GM21723 (cell line): Measurements from ENCODE around the gene RBM20.
A peak's percentile ranks its signal among the peaks of the same experiment; 100 is the strongest.
"Not testable (repeated sequence)": the region's sequence is repeated elsewhere in the genome, so short reads cannot be mapped to it uniquely, and the experiment has no call there.

Experiments
- ATAC-seq: cut with Tn5 transposase; IDR thresholded peaks from one replicate; pipeline ENCODE4 v1.9.1; 2021; ENCODE audit warnings: mild to moderate bottlenecking, moderate library complexity; ENCODE audit not compliant: unreplicated experiment

The RBM20 gene

DNA sequence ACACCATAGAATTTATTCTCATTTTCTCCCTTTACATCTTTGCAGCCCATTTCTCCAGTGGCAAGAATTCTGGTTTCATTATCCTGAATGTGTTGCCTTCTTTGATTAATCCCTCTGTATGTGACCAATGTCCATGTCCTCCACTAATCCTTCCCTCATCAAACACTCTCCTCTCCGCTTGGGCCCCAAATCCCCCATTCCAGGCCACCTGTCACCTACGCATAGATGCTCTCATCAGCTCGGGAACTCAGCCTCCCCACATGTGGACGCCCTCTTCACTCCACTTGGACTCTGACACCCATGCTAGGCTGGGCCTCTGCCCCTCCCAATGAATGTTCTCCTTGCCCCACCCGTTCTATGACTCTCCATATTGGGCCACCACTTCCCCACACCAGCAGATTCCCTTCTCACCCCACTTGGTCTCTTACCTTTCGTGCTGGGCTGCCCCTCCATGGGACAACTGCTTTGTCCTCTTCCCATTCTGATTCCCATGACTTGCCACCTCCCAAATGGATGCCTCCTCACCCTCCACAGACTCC is 18.7 kb upstream of the RBM20 start:
- no peak for ATAC-seq

DNA sequence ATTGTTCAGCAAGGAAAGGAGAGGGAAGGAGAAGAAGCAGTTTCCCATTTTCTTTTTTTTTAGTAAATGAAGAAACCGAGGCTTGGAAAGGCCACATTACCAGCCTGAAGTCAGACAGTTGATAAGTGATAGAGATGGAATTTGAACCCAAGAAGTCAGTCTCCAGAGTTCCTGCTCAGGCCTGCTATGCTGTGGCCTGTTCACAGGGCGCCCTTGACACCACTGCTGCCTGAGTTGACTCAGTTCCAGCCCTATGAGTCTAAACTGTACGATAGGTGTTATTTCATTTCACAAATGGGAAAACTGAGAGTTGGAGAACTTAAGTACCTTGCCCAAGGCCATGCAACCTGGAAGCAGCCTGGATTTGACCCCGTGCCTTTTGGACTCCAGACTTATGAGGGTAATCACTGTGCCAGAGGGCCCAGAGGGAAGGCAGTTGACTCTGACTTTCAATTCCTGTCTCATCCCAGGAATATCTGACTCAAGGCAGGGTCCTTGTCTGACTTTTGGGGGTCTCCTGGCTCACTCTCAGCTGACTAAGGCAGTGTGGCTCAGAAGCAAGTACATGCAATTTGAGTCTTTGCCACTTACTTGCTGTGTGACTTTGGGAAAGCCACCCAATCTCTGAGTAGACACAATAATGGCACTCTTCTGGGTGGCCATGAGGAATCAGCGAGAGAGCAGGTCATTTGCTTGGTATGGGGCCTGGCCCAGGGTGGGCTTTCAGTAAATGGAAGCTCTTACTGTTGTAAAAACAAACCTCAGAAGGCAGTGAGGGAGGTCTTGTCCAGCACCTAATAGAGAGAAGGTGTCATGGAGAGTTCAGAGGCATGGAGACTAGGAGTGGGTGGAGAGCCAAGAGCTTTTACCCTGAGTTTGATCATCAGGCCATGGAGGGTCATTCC is 17.9 kb upstream of the RBM20 start:
- no peak for ATAC-seq

DNA sequence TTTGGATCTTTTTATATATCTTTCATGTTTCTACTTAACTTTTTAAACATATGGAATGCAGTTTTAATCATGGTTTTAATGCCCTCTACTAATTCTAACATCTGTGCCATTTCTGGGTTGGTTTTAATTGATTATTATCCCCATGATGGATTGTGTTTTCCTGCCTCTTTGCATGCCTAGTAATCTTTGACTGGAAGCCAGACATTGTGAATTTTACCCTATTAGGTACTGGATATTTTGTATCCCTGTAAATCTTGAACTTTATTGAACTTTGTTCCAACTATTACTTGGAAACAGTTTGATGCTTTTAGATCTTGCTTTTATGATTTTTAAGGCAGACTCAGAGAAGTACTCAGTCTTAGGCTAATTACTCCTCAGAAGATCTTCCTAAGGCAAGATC is 16.0 kb upstream of the RBM20 start:
- ATAC-seq, result no peak

DNA sequence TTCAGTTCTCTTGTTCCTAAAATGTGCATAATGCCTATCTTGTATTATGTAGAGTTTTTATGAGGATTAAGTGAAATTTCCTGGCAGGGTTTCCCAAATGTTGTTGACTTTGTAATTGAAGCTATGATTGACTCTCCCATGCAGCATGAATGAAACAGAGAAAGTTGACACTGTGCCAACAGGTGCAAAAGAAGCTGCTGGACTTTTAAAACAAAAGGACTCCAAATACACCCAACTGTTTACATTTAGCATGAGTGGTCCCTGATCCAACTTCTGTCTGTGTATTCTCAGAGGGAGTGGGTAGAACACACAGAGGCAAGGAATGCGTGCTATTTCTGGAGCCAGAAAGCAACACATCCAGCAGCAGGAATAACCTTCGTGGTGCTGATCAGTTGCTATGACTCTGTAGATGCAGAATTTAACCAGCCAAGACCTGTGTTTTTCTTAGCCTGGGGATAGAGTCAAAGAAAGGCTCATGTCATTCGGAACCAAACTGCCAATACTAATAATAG is 14.4 kb upstream of the RBM20 start:
- no peak for ATAC-seq

DNA sequence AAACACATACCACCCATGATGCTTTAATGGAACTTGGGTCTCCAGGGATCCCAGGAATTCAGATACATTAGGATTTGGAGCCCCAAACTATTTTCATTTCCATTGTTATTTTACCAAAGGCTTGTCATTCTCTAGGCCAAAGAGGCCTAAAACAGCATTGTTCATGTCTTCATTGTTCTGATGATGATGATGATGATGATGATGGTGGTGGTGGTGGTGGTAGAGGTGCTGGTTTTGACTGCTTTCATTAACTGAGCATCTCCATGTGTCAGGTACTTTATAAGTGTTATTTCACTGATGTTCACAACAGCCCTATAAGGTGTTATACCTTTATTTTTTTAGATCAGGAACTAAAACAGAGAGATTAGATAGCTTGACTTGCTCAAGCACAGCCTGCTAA is 12.2 kb upstream of the RBM20 start:
- no peak for ATAC-seq

DNA sequence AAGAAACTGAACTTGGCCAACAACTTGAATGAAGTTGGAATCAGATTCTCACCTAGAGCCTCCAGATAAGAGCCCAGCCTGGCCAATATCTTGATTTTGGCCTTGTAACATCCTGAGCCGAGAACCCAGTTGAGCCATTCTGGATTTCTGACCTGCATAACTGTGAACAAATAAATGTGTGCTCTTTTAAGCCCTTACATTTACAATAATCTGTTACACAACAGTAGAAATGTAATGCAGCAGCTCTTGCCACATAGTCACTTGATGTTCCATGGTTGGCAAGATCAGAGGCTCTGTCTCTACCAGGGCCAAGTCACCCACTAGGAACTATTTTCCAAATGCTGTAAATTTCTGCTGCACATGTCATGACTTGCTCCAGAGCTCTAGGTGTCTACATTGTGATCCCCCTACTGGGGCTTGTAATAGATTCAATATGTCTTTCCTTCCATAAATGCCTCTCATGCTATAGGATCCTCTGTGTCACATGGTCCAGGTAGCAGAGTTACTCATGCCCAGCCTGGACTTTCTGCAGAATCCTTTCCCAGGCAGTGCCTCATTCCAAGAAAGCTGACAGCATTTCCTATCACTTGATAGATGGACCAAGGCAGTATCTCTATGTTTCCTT is 11.4 kb upstream of the RBM20 start:
- ATAC-seq, result no peak

DNA sequence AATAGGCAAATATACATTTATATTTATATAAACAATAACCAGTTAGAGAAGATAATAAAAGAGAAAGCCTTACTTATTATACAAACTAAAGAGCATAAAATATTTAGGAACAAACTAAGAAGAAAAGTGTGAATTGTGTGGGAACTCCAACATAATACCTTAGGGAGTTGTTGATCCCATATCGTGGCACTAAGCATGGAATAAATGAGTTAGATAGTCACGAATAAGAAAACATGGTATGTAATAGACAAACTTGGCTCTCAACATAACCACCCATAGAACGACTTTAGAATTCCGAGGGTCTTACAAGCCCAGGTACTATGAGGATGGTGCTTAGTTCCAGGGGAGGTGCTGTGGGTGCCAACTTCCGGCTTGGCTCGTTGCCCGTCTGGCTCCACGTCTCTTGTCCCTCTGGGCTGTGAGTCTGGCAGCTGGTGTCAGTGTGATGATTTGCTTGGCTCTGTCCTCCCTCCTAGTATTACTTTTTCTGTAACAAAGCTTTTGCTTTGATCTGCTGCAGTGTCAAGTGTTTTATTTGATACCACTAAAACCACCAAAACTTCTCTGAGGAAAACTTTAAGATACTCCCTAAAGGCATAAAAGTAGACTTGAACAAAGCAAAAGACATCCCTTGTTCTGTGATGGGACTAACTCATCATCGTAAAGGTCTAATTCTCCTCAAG is 9.5 kb upstream of the RBM20 start:
- no peak for ATAC-seq

DNA sequence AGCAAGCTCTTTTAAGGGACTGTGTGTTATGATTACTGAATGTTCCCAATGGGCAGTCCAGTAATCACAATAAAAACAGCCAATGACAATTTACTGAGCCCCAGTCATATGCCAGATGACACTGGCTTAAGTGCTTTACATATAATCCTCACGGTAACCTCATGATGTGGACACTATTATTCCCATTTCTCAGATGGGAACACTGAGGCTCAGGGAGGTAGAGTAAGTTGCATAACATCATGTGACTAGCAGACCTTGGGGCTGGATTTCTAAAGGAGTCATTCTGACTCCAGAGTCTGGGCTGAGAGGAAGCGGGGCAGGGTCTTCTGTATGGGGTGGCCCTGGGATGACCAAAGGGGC is 7.6 kb upstream of the RBM20 start:
- no peak for ATAC-seq

DNA sequence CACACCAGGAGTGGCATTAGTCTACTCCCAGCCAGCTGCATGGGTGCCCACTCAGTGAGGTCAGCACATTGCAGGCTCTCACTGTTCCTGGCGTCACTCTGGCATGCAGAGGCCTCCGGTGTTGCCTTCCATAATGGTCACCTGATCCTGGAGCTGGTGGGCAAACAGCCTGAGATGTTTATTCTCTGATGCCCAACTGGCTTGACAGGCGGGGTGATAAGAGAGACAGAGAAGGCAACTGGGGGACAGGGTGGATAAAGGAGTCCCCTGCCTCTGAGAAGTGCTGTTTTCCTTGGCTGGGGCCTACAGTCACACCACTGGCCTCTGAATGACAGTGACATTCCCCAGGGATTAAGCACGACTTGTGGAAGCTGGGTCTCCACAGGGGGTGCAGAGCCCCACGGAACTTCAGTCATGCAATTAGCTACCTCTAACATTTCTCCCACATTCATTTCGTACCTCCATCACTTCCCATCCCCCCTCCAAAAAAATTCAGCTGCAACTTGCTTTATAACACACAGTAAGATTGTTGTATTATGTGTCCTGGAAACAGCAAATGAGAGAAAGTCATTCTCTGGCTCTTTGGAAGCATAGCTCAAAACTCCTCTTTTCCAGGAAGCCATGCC is 7.1 kb upstream of the RBM20 start:
- no peak for ATAC-seq

DNA sequence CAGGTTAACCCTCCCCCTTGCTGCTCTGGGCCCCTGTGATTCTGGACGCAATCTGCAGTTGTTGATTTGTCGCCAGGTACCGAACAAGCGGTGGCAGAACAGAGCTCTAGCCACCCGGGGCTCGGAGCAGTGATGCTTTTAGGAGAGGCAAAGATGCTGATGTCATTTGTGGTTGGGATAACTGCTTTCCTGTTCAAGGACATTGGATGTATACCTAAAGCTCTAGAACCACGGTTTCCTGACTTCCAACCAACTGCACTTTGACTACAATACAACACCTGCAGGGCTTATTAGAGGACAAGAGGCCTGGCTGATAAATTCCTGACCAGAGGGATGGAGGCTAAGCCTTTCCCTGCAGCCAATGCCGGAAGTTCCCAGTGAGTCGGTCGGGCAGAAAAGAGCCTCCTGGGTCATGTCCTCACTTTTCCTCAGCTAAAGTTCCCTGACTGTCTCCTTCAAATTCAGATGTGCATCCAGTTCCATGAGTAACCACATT is 6.5 kb upstream of the RBM20 start:
- ATAC-seq, result no peak

DNA sequence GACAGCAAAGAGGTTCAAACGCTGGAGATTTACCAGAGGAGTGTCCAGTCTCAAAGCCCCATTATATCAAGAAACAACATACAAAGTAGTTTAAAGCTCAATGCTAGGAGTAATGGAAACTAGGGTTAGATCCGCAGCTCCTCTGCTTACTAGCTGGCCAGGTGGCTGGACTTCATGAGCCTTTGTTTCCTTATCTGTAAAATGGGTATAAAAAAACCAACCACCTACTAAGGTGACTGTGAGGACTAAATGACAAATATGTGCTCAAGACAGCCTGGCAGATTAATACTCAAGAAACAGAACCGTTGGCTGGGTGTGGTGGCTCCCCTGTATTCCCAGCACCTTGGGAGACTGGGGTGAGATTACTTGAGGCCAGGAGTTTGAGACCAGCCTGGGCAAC is 5.8 kb upstream of the RBM20 start:
- ATAC-seq, result no peak

DNA sequence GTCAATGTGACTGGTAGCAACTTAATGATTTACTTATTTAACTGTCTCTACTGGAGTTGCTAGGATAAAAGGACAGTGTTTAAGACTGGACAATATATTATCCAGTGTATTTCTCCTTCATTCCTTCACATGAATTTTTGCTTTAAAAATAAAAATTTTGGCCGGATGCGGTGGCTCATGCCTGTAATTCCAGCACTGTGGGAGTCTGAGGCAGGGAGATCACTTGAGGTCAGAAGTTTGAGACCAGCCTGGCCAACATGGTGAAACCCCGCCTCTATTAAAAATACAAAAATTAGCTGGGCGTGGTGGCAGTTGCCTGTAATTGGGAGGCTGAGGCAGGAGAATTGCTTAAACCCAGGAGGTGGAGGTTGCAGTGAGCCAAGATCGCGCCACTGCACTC is 5.1 kb upstream of the RBM20 start:
- not testable (repeated sequence) for ATAC-seq

DNA sequence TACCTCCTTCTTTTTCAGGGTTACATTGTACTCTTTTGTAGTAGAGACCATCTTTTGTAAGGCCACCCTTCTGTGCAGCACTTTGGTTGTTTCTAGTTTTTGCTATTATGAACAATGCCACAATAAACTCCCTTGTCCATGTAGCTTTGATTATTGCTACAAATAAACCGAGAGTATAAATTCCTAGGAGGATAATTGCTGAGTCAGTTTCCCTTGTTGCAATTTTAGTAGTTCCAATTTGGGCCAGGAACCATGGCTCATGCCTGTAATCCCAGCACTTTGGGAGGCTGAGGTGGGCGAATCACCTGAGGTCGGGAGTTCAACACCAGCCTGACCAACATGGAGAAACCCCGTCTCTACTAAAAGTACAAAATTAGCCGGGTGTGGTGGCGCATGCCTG is 4.3 kb upstream of the RBM20 start:
- ATAC-seq, result not testable (repeated sequence)

DNA sequence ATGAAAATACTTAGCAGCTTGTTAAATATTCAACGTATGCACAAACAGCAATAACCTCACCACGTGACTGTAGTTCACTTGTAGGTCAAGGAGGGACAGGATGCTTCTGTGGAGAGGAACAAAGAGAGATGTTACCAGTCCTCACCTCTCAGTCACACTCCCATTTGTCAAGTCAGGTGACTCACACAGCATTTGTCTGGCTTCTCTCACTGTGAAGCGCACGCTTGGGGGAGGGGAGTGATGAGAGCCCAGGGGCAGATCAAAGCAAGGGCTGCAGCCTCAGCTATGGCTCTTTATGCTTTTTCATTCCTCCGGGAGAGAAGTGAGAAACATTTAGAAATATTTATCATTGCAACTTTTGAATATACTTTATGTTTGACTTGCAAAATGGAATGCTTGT is 2.9 kb upstream of the RBM20 start:
- peak; percentile 48 for ATAC-seq

DNA sequence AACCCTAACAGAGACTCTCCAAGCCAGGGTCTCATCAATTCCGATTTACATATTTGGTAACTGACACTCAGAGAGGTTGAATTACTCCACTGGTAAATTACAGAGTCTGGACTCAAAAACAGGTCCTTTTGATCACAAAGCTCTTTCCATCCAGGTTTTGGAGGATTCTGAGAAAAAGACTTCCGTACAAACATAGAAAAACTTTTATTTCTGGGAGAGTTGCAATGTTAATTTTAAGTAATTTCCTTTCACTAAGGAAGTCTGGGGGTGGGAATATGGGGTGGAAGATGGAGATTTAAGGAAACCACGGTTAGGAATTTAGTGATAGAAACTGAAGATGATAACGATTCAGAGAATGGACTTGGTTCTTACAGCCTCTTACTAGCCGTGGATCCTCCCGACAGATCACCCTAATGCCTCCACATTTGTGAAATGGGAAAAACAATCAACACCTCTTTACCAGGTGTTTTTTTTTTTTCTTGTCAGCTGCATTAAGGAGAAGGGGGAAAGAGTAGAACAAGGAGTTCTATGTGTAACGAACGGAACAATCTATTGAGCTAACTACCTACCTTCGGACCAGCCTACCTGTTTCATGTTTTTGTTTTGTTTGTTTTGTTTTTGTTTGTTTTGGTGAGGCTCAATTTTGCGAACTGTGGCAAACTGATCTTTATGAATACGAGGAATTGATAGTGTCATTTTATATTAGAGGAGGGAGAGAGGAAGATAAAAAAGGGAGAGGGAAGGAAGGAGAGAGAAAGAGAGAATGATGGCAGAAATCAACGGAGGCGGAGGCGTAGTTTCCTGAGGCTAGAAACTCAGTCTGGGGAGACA is 1.7 kb upstream of the RBM20 start:
- ATAC-seq, result no peak

DNA sequence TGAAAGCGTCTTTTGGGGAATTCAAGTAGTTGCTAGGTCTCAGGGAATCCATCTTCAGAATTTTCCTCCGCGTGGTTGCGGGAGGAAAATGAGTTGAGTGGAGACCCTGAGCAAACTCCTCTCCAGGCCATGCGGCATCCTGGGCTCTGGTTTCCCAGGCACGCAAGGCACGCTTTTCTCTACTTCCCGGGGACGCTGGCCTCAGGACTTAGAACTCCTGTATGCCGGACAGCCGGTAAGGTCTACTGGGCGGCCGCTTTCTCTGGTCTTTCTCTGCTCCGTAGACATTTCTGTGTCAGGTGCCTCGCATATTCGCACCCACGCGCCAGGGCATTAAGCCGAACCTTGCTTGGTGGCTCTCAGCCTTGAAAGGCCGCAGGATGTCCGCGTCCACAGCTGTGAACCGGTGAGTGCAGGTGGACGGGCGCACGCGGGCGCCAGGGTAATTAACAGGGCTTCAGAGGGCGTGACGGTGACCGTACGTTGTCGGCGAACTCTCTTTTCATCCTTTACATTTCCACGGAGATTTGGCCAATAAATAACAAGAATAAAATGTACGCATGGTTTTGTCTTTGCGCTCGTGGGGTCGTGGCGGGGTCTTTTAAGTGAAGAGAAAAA is 992 bp upstream of the RBM20 start:
- ATAC-seq, result no peak

DNA sequence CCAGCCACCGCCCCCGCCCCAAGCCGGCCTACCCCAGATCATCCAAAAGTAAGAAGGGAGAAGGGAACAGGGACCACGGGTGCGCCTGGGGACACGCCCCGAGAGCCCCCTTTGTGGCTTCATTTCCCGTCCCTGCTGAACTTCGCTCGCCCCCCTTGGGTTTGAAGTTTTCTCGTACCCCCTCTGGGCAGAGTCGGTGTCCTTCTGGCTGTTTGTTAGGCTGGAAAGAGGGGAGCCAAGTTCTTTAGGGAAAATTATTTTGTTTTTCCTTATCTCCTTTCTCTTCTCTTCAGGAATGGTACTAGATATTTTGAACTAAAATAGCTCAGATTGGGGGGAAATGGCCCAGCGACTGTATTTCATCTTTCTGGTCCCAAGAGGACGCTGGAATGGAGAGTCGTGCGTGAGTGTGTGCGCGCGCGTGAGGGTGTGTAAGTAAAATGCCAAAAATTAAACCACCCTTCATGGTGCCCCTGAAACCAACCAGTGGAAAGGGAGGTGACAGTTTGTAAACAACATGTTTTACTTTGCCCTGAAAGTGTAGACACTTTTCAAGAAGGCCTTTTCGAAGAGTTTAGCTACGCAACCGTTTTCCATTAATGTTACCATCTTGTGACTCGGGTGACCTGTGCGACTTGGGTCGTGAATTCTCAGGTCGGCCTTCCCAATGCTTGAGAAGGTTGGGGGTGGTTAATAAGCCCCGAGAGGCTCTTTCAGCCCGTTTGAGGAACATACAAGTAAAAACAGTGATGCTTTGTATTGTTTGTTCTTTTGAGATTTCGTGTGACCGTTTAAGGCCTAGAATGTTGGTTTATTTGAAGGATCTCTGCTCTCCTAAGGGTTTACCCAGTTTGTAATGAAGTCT is 694 bp downstream of the RBM20 start:
- ATAC-seq, result no peak

DNA sequence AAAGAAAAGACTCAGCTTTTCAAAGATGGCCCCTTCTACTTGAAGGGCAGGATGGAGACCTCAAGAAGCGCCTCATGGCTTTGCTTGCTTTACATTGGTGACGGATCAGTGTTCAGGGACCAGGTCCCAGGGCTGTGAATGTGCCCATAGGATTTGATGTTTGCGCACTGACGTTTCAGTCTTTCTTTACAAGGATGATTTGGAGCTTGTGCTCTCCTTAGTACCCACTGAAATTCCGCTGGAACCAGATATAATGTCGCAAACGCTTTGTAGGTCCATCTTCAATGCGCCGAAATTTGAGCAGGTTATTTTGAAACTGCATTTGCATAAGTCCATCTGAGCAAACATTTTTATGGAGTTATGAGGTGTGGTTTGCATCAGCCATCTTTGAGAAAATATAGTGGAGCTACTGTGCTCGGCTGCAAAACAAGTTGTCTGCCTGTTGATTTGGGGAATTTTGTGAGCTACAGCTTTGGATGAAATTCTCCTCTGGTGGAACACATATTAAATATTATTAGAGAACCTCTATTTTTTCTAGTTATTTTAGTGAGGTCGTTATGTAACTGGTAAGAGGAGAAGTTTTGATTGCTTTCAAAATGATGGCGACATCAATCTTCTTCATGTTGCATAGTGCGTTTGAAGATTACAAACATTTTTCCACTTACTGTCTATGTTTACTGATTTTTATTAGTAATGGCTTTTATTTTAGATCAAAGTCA is 2.4 kb downstream of the RBM20 start:
- no peak for ATAC-seq
